ENCODE results near the gene QSOX1. TPM values are rescaled to one million over a fixed set of nuclear protein-coding genes. Genes with fewer than 3 reads are reported as not detected.
"Not testable (repeated sequence)": the region's sequence is repeated elsewhere in the genome, so short reads cannot be mapped to it uniquely, and the experiment has no call there.

QSOX1 gene
- 10 to 100 TPM; 27.6 to 31.9 TPM for total RNA-seq

DNA sequence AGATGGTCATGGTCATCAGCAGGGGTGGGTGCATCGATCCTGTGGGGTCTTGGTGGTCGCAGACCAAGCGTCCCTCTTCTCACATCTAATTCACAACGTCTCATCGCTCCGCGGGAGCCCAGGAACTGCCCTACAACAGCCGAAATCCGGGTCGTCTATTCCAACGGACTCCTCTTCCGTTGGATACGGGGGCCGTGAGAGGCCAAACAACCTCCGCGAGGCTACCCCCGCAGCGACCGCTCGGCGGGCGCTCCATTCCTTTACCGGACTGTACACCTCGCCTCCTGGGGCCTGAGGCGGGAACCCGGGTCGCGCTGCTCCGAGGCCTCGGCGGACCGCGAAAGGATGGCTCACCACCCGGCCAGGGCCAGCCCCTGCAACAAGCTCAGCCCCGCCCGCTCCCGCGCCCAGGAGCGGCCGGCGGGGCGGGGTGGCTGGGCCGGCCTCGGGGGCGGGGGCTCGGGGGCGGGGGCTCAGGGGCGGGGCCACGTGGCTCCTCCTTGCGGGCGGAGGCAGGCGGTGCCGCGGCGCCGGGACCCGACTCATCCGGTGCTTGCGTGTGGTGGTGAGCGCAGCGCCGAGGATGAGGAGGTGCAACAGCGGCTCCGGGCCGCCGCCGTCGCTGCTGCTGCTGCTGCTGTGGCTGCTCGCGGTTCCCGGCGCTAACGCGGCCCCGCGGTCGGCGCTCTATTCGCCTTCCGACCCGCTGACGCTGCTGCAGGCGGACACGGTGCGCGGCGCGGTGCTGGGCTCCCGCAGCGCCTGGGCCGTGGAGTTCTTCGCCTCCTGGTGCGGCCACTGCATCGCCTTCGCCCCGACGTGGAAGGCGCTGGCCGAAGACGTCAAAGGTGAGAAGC is at the start of gene QSOX1:
Gene QSOX1, plus strand, starts transcription at position 545 of the 857 bp plus-strand sequence. Its CDS starts 39 bp downstream, at position 584.
- peaks cover 22% of the 10 kb centered on the region for H3K4me1 Mint-ChIP-seq (ENCODE audit: low read depth)
- CTCF ChIA-PET: interaction anchor here (0.7 to 1.9 kb wide), 8 partner anchors 11 to 622 kb away, joined by 3 to 7 read pairs (median 4); no protein-coding TSS in a partner anchor
- no peaks in the 10 kb centered on the region for H3K27me3 Mint-ChIP-seq (ENCODE audit: low read depth)
- intact Hi-C loops (cut with micrococcal nuclease): loop anchor here (1.0 to 10.0 kb wide), 9 partner anchors 200 to 1120 kb away; partner anchors contain the start of genes CEP350, MR1, TOR1AIP1 and TOR1AIP2
- no peaks in the 10 kb centered on the region for H3K36me3 Mint-ChIP-seq (ENCODE audit: low read depth)
- H3K27ac Mint-ChIP-seq: peak within 1 kb of the TSS; percentile 67
- peak; percentile 91 for DNase-seq
- H3K4me3 Mint-ChIP-seq: peak within 1 kb of the TSS; percentile 89
- H3K9me3 Mint-ChIP-seq: no peaks in the 10 kb centered on the region

GRCh38 chr1:180112091-180112490 is 42.6 kb upstream of the QSOX1 start:
- no peak for DNase-seq
- Mint-ChIP-seq H3K4me1 (ENCODE audit: low read depth) (no peaks in the 10 kb centered on the region), H3K4me3 (no peak overlapping the region), H3K9me3 (no peaks in the 10 kb centered on the region), H3K36me3 (ENCODE audit: low read depth) (peaks cover 31% of the 10 kb centered on the region), H3K27ac (no peak overlapping the region), H3K27me3 (ENCODE audit: low read depth) (no peaks in the 10 kb centered on the region)
- intact Hi-C loops (cut with micrococcal nuclease): no loop called here
- CTCF ChIA-PET: no interaction called here

GRCh38 chr1:180112984-180113647 is 41.6 kb upstream of the QSOX1 start:
- H3K4me3 Mint-ChIP-seq: no peak overlapping the region
- intact Hi-C loops (cut with micrococcal nuclease): no loop called here
- CTCF ChIA-PET: interaction anchor here (0.6 to 1.5 kb wide), 3 partner anchors 67 to 365 kb away, joined by 3 to 4 read pairs (median 4); no protein-coding TSS in a partner anchor
- no peaks in the 10 kb centered on the region for H3K4me1 Mint-ChIP-seq (ENCODE audit: low read depth)
- H3K27me3 Mint-ChIP-seq (ENCODE audit: low read depth): no peaks in the 10 kb centered on the region
- no peaks in the 10 kb centered on the region for H3K9me3 Mint-ChIP-seq
- peaks cover 28% of the 10 kb centered on the region for H3K36me3 Mint-ChIP-seq (ENCODE audit: low read depth)
- no peak overlapping the region for H3K27ac Mint-ChIP-seq
- no peak for DNase-seq

GRCh38 chr1:180114396-180114945 is 40.2 kb upstream of the QSOX1 start:
- Mint-ChIP-seq H3K4me3 (no peak overlapping the region), H3K9me3 (no peaks in the 10 kb centered on the region), H3K36me3 (ENCODE audit: low read depth) (peaks cover 28% of the 10 kb centered on the region), H3K27me3 (ENCODE audit: low read depth) (no peaks in the 10 kb centered on the region), H3K27ac (no peak overlapping the region), H3K4me1 (ENCODE audit: low read depth) (no peaks in the 10 kb centered on the region)
- CTCF ChIA-PET: interaction anchor here (1.5 kb wide), 1 partner anchor 305 kb away, joined by 4 read pairs; no protein-coding TSS in a partner anchor
- DNase-seq: no peak
- intact Hi-C loops (cut with micrococcal nuclease): no loop called here

DNA sequence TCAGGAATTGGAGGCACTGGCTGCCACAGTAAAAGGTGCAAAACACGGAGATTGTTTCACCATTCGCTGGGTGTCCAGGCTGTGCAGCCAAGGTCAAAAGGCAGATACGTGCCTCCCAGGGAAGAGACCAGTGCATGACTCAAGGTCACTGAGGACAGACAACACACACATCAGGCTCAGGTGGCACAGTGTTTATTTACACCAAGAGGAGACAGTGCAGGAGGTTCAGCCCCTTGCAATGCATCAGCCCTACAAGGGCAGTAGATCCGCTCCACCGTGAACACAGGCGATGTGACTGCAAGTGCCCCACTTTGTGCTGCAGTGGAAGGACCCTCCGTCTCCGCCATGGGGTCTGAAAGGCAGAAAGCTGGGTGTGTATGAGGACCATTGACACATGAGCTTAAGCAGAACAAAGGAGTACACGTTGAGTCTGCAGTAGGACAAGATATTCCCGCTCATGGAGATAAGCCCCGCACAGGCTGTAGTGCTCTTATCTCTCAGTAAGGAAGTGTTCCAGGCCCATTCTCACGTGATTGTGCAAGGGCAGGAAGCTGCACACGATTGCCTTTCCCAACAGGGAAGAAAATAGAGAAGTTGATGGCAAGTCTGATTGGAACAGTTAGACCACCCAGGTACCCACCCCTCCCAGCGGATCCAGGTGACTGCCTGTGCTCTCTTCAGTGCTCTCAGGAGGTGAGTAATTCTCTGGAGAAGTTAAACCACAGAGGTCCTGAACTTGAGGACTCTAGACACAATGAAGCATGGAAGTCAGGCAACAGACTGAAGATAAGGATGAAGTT is 37.5 kb upstream of the QSOX1 start:
- peaks cover 14% of the 10 kb centered on the region for H3K36me3 Mint-ChIP-seq (ENCODE audit: low read depth)
- no peaks in the 10 kb centered on the region for H3K4me1 Mint-ChIP-seq (ENCODE audit: low read depth)
- no peaks in the 10 kb centered on the region for H3K27me3 Mint-ChIP-seq (ENCODE audit: low read depth)
- no peaks in the 10 kb centered on the region for H3K9me3 Mint-ChIP-seq
- DNase-seq: no peak
- CTCF ChIA-PET: no interaction called here
- H3K27ac Mint-ChIP-seq: no peak overlapping the region
- intact Hi-C loops (cut with micrococcal nuclease): no loop called here
- no peak overlapping the region for H3K4me3 Mint-ChIP-seq

GRCh38 chr1:180117764-180118116 is 36.9 kb upstream of the QSOX1 start:
- intact Hi-C loops (cut with micrococcal nuclease): no loop called here
- Mint-ChIP-seq H3K36me3 (ENCODE audit: low read depth) (peaks cover 9% of the 10 kb centered on the region), H3K27me3 (ENCODE audit: low read depth) (no peaks in the 10 kb centered on the region), H3K27ac (no peak overlapping the region), H3K4me1 (ENCODE audit: low read depth) (no peaks in the 10 kb centered on the region), H3K4me3 (no peak overlapping the region), H3K9me3 (no peaks in the 10 kb centered on the region)
- CTCF ChIA-PET: no interaction called here
- DNase-seq: no peak

- peaks cover 7% of the 10 kb centered on the region for H3K36me3 Mint-ChIP-seq (ENCODE audit: low read depth)
- H3K27ac Mint-ChIP-seq: no peak overlapping the region
- H3K27me3 Mint-ChIP-seq (ENCODE audit: low read depth): no peaks in the 10 kb centered on the region
- no peaks in the 10 kb centered on the region for H3K9me3 Mint-ChIP-seq
- no peak for DNase-seq
- CTCF ChIA-PET: no interaction called here
- intact Hi-C loops (cut with micrococcal nuclease): no loop called here
- H3K4me3 Mint-ChIP-seq: no peak overlapping the region
- no peaks in the 10 kb centered on the region for H3K4me1 Mint-ChIP-seq (ENCODE audit: low read depth)
These were observed 34.8 kb upstream of the QSOX1 start for GRCh38 chr1:180119837-180120236.

DNA sequence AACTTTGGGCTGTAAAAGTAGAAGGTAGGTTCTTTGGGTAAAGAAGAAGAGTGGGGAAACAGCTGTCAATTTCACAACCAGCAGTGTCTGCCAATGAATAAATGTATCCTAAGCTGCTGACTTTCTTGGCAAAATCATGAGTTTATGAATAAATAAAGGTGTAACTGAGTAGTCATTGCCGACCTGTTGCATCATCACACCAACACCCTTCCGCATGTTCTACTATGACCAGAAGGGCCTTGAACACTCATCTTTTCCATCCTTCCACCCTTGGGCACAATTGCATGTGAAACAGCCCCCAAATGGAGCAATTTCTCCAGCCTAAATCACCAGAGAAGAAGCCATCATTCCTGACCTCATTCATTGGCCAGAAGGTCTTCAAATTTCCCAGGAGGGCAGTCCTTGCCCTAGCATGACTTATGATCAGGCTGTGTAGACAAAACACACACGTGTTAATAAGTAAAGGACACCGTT is 31.2 kb upstream of the QSOX1 start:
- Mint-ChIP-seq H3K27ac (no peak overlapping the region), H3K4me1 (ENCODE audit: low read depth) (peaks cover 11% of the 10 kb centered on the region), H3K9me3 (no peaks in the 10 kb centered on the region), H3K27me3 (ENCODE audit: low read depth) (peaks cover 2% of the 10 kb centered on the region), H3K36me3 (ENCODE audit: low read depth) (no peaks in the 10 kb centered on the region), H3K4me3 (no peak overlapping the region)
- no peak for DNase-seq
- intact Hi-C loops (cut with micrococcal nuclease): no loop called here
- CTCF ChIA-PET: no interaction called here

DNA sequence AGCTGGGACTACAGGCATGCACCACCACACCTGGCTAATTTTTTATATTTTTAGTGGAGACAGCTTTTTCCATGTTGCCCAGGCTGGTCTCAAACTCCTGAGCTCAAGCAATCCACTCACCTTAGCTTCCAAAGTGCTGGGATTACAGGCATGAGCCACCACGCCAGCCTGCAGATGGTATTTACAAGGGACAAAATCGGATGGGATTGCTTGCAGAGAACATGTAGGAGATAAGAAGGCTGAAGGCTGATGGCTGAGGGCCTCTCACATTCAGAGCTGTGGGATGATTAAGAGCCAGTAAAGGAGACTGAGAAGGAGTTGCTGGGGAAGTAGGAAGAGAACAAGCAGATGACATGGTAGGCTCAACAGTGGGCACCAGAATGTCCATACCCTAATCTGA is 24.0 kb upstream of the QSOX1 start:
- CTCF ChIA-PET: no interaction called here
- Mint-ChIP-seq H3K9me3 (no peaks in the 10 kb centered on the region), H3K27me3 (ENCODE audit: low read depth) (peaks cover 7% of the 10 kb centered on the region), H3K36me3 (ENCODE audit: low read depth) (no peaks in the 10 kb centered on the region), H3K4me1 (ENCODE audit: low read depth) (peaks cover 11% of the 10 kb centered on the region), H3K4me3 (no peak overlapping the region), H3K27ac (no peak overlapping the region)
- intact Hi-C loops (cut with micrococcal nuclease): no loop called here
- no peak for DNase-seq

- Mint-ChIP-seq H3K9me3 (no peaks in the 10 kb centered on the region), H3K4me1 (ENCODE audit: low read depth) (peaks cover 7% of the 10 kb centered on the region), H3K36me3 (ENCODE audit: low read depth) (no peaks in the 10 kb centered on the region), H3K27ac (no peak overlapping the region), H3K27me3 (ENCODE audit: low read depth) (peaks cover 12% of the 10 kb centered on the region), H3K4me3 (no peak overlapping the region)
- CTCF ChIA-PET: no interaction called here
- intact Hi-C loops (cut with micrococcal nuclease): no loop called here
- peak; percentile 21 for DNase-seq
These were observed 23.2 kb upstream of the QSOX1 start for GRCh38 chr1:180131510-180131909.

DNA sequence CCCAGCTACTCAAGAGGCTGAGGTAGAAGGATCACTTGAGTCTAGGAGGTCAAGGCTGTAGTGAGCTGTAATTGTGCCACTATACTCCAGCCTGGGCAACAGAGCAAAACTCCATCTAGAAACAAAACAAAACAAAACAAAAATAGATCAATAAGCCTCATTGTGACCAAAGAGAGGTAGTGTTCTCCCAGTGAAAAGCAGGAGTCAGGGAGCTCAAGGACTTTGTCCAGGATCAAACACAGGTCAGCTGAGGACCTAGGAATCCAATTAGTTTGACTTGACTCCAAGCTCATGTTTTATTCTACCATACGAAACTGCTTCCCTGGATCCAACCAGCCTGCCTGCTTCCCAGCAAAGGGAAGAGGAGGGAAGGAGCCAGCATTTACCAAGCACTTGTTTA is 21.5 kb upstream of the QSOX1 start:
- H3K4me3 Mint-ChIP-seq: no peak overlapping the region
- intact Hi-C loops (cut with micrococcal nuclease): no loop called here
- peaks cover 13% of the 10 kb centered on the region for H3K27me3 Mint-ChIP-seq (ENCODE audit: low read depth)
- H3K4me1 Mint-ChIP-seq (ENCODE audit: low read depth): no peaks in the 10 kb centered on the region
- DNase-seq: no peak
- CTCF ChIA-PET: no interaction called here
- no peaks in the 10 kb centered on the region for H3K9me3 Mint-ChIP-seq
- no peaks in the 10 kb centered on the region for H3K36me3 Mint-ChIP-seq (ENCODE audit: low read depth)
- no peak overlapping the region for H3K27ac Mint-ChIP-seq

GRCh38 chr1:180133688-180134087 is 21.0 kb upstream of the QSOX1 start:
- H3K4me3 Mint-ChIP-seq; H3K9me3 Mint-ChIP-seq; H3K27ac Mint-ChIP-seq; H3K4me1 Mint-ChIP-seq (ENCODE audit: low read depth); H3K36me3 Mint-ChIP-seq (ENCODE audit: low read depth); intact Hi-C loops (cut with micrococcal nuclease); DNase-seq: not testable (repeated sequence)
- H3K27me3 Mint-ChIP-seq (ENCODE audit: low read depth): peaks cover 13% of the 10 kb centered on the region
- CTCF ChIA-PET: interaction anchor here (0.7 kb wide), 1 partner anchor 9 kb away, joined by 5 read pairs; no protein-coding TSS in a partner anchor
